ENCODE results near the gene KIF2C.

Gene KIF2C

DNA sequence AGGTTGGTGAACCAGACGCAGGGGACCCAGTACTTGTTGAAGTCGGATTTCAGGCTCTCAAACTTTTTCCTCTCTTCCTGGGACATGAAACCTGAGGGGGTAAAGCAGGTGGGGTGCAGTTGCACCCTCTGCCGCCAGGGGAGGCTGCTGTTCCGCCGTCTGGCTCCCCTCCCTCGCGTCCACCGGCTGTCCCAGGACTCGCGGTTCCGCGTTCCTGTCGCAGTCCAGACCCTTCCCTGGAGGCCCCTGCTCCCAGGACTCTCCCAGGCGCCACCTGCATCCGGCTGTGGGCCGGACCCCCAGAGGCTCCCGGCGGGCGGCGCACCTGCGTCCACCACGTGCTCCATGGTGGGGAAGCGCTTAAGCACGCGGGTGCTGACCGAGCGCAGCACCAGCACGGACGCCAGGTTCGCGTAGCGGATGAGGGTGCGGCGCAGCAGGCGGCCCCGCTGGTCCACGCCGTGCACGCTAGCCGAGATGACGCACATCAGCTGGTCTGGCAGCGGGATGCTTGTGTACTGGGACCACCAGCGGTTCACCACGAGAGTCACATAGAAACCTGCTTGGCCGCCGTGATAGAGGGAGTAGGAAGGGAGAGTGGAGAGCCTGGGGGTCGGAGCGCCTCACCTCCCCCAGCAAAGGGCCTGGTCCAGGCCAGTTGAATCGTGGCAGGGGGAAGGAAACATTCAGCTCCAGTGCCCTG, 46.7 kb downstream of the KIF2C start:
- Histone ChIP-seq H3K27ac (ENCODE audit: low read length) (0 out of 2 replicates have a peak overlapping the region, but pooled peaks have one; percentile 8), H3K9ac (ENCODE audit: low read length) (peak overlapping the region; percentile 73), H3K4me3 (ENCODE audit: low read length) (peak overlapping the region; percentile 84), H3K79me2 (ENCODE audit: low read length) (no peaks in the 10 kb centered on the region), H3K4me2 (ENCODE audit: low read length) (peak overlapping the region; percentile 88), H3K4me1 (ENCODE audit: low read length) (peaks cover 27% of the 10 kb centered on the region), H4K20me1 (ENCODE audit: insufficient read depth, low read length) (no peaks in the 10 kb centered on the region), H3K27me3 (ENCODE audit: low read depth, low read length) (no peaks in the 10 kb centered on the region), H3K36me3 (replicated peaks; ENCODE audit: low read depth, low read length) (peaks cover 6% of the 10 kb centered on the region), H3K9me3 (ENCODE audit: insufficient read depth, low read length) (no peaks in the 10 kb centered on the region), H2AFZ (ENCODE audit: low read depth, low read length) (peak overlapping the region; percentile 72)
- TF ChIP-seq EZH2phosphoT487 (IDR thresholded peaks at IDR 0.05; ENCODE audit: low read depth), result no peak
- TF ChIP-seq CTCF (IDR thresholded peaks at IDR 0.05; ENCODE audit: low read depth, low read length), result peak; percentile 78

DNA sequence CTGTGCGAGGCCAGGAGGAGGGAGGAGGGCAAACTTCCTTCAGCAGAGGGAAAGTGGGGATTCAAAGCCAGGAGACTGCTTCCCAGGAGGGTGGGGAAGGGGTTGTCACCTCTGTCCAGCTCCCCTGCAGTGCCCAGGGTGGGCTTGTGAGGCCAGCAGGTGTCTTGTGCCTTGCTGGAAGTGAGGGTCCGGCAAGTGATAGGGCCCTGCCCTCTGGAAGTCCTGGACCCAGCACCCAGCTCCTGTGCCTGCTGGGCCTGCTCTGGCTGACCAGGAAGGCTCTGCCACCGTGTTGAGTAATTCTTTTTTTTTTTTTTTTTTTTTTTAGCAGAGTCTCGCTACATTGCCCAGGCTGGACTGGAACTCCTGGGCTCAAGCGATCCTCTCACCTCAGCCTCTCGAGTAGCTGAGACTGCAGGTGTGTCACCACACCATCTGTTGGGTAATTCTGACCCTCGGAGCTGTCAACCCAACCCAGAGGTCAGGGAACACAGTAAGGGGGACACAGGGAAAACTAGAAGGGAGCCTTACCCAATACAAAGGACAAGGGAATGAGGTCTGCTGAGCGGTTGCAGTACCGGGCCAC, 47.3 kb downstream of the KIF2C start:
- Histone ChIP-seq H3K4me1 (ENCODE audit: low read length) (peaks cover 27% of the 10 kb centered on the region), H2AFZ (ENCODE audit: low read depth, low read length) (peak overlapping the region; percentile 72), H3K9ac (ENCODE audit: low read length) (peak overlapping the region; percentile 73), H3K4me2 (ENCODE audit: low read length) (peak overlapping the region; percentile 88), H4K20me1 (ENCODE audit: insufficient read depth, low read length) (no peaks in the 10 kb centered on the region), H3K9me3 (ENCODE audit: insufficient read depth, low read length) (no peaks in the 10 kb centered on the region), H3K27me3 (ENCODE audit: low read depth, low read length) (no peaks in the 10 kb centered on the region), H3K36me3 (replicated peaks; ENCODE audit: low read depth, low read length) (peaks cover 2% of the 10 kb centered on the region), H3K79me2 (ENCODE audit: low read length) (no peaks in the 10 kb centered on the region), H3K27ac (ENCODE audit: low read length) (no peak overlapping the region), H3K4me3 (ENCODE audit: low read length) (peak overlapping the region; percentile 84)
- no peak for TF ChIP-seq EZH2phosphoT487 (IDR thresholded peaks at IDR 0.05; ENCODE audit: low read depth)

GRCh38 chr1:44787506-44787905, 47.9 kb downstream of the KIF2C start:
- Histone ChIP-seq H2AFZ (ENCODE audit: low read depth, low read length) (no peak overlapping the region), H3K79me2 (ENCODE audit: low read length) (no peaks in the 10 kb centered on the region), H3K4me3 (ENCODE audit: low read length) (no peak overlapping the region), H3K4me1 (ENCODE audit: low read length) (peaks cover 27% of the 10 kb centered on the region), H3K36me3 (replicated peaks; ENCODE audit: low read depth, low read length) (no peaks in the 10 kb centered on the region), H3K4me2 (ENCODE audit: low read length) (no peak overlapping the region), H3K9ac (ENCODE audit: low read length) (no peak overlapping the region), H3K9me3 (ENCODE audit: insufficient read depth, low read length) (no peaks in the 10 kb centered on the region), H3K27me3 (ENCODE audit: low read depth, low read length) (no peaks in the 10 kb centered on the region), H3K27ac (ENCODE audit: low read length) (no peak overlapping the region), H4K20me1 (ENCODE audit: insufficient read depth, low read length) (no peaks in the 10 kb centered on the region)
- no peak for TF ChIP-seq CTCF (IDR thresholded peaks at IDR 0.05; ENCODE audit: low read depth, low read length)
- no peak for TF ChIP-seq EZH2phosphoT487 (IDR thresholded peaks at IDR 0.05; ENCODE audit: low read depth)

DNA sequence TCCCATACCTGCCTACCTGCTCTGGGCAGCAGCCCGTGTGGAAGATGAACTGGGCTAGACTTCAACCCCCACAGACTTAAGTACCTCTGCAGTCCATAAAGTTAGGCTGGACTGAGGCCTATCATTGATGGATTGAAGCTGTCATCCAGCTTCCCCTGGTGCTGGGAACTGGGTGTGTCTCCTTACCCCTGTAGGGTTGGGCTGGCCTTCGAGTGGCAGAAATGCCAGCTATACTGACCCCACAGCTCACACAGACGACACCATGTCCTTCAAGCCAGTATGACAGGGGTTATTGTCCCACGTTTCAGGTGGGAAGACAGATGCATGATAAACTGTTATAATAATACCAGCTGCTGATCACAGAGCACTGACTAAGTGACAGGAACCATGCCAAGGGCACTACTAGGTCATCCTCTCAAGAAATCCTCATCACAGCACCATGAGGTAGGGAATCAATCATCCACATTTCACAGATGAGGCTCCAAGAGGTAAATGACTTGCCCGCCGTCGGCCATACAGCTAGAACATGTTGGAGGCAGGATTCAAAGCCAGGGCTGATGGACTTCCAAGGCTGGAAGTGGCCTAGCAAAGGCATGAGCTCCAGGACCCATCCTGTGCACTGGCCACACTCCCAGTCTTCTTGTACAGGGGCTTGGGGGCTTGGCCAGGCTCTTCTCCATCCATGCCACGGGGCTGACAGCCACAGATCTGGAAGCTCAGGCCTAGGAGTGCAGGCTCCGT, 48.7 kb downstream of the KIF2C start, which contains the start of gene BEST4:
Gene BEST4, minus strand, starts transcription at position 51 of the 741 bp plus-strand sequence. CDS start 465 bp downstream, outside the sequence.
- Histone ChIP-seq H3K27ac (ENCODE audit: low read length) (no peak within 1 kb of the TSS), H3K9ac (ENCODE audit: low read length) (no peak within 1 kb of the TSS), H3K4me1 (ENCODE audit: low read length) (peaks cover 26% of the 10 kb centered on the region), H3K36me3 (replicated peaks; ENCODE audit: low read depth, low read length) (no peaks in the 10 kb centered on the region), H4K20me1 (ENCODE audit: insufficient read depth, low read length) (no peaks in the 10 kb centered on the region), H3K27me3 (ENCODE audit: low read depth, low read length) (no peaks in the 10 kb centered on the region), H3K79me2 (ENCODE audit: low read length) (no peaks in the 10 kb centered on the region), H3K4me3 (ENCODE audit: low read length) (no peak within 1 kb of the TSS), H3K9me3 (ENCODE audit: insufficient read depth, low read length) (no peaks in the 10 kb centered on the region), H2AFZ (ENCODE audit: low read depth, low read length) (no peak within 1 kb of the TSS), H3K4me2 (ENCODE audit: low read length) (no peak within 1 kb of the TSS)
- TF ChIP-seq CTCF (IDR thresholded peaks at IDR 0.05; ENCODE audit: low read depth, low read length), result no peak
- no peak for TF ChIP-seq EZH2phosphoT487 (IDR thresholded peaks at IDR 0.05; ENCODE audit: low read depth)

Measured in OCI-LY3 (cell line).